ENCODE results near the gene IRX2. TPM values are rescaled to one million over a fixed set of nuclear protein-coding genes. Genes with fewer than 3 reads are reported as not detected.

IRX2 gene
- total RNA-seq = 100 to 1,000 TPM in 1 of 5 donors, 10 to 100 TPM in 2, 1 to 10 TPM in 1, not detected in 1; 7.0 to 143 (median 40.7) TPM
- polyA plus RNA-seq = 1 to 10 TPM; 7.0 to 8.6 (median 8.2) TPM
- long read RNA-seq, donor 1 = 0 reads
- long read RNA-seq, donor 2 = 0 reads
- long read RNA-seq, donor 3 = 0 reads
- long read RNA-seq, donor 4 = 0 reads
- long read RNA-seq, donor 5, partial matches to known transcripts = 0 of 1 reads
- long read RNA-seq, donor 5, other reads (novel, unspliced or antisense) = 0 of 1 reads
- long read RNA-seq, donor 6, partial matches to known transcripts = 13 of 17 reads
- long read RNA-seq, donor 6, other reads (novel, unspliced or antisense) = 0 of 17 reads
- long read RNA-seq, donor 7 = 0 reads
- long read RNA-seq, donor 8, partial matches to known transcripts = 0 of 5 reads
- long read RNA-seq, donor 8, other reads (novel, unspliced or antisense) = 0 of 5 reads
- long read RNA-seq, donor 9 = 0 reads
- long read RNA-seq, donor 10 = 0 reads

GRCh38 chr5:2751592-2752021 is at the start of gene IRX2:
IRX2 (minus strand) TSS chr5:2751677; CDS start chr5:2751413, 264 bp downstream.
- Histone ChIP-seq H3K4me3 (peak within 1 kb of the TSS; percentile 49 to 68 (median 58)), H3K36me3 (no peaks in the 10 kb centered on the region), H3K27me3 (peaks cover 35 to 98% (median 84%) of the 10 kb centered on the region in 3 donors), H3K4me1 (peaks cover 25 to 77% (median 53%) of the 10 kb centered on the region in 4 donors), H3K9me3 (no peaks in the 10 kb centered on the region), H3K27ac (peak within 1 kb of the TSS; percentile 85 to 93 (median 89))
- TF ChIP-seq POLR2A (IDR thresholded peaks at IDR 0.05) = no peak
- peak in 2 of 3 donors; percentile 56 to 78 for TF ChIP-seq POLR2AphosphoS5 (IDR thresholded peaks at IDR 0.05)
- TF ChIP-seq EP300 (IDR thresholded peaks at IDR 0.05) = no peak
- TF ChIP-seq CTCF (IDR thresholded peaks at IDR 0.05) = no peak
- intact Hi-C loops (cut with DNase I; ENCODE audit: low total_unique reads) = no loop called here
- 0 to 3% (median 2%) methylated on average over 10 to 40 of the region's 53 CpGs for WGBS, 5 donors
- peak; percentile 93 to 95 for DNase-seq

- WGBS, 5 donors = 61 to 78% (median 62%) methylated on average over 12 of the region's 12 CpGs
- no peak for DNase-seq
- intact Hi-C loops (cut with DNase I; ENCODE audit: low total_unique reads) = no loop called here
- Histone ChIP-seq H3K27ac (no peak overlapping the region), H3K9me3 (no peaks in the 10 kb centered on the region), H3K4me1 (peaks cover 0 to 21% (median 2%) of the 10 kb centered on the region in 4 donors), H3K36me3 (no peaks in the 10 kb centered on the region), H3K4me3 (no peak overlapping the region), H3K27me3 (no peaks in the 10 kb centered on the region)
- TF ChIP-seq POLR2A (IDR thresholded peaks at IDR 0.05) (no peak), EP300 (IDR thresholded peaks at IDR 0.05) (no peak), CTCF (IDR thresholded peaks at IDR 0.05) (no peak), POLR2AphosphoS5 (IDR thresholded peaks at IDR 0.05) (no peak)
Observed at GRCh38 chr5:2800035-2800434, 48.6 kb upstream of the IRX2 start.

- 52 to 66% (median 58%) methylated on average over 2 of the region's 2 CpGs for WGBS, 5 donors
- H3K27ac ChIP-seq = no peak overlapping the region
- intact Hi-C loops (cut with DNase I; ENCODE audit: low total_unique reads) = no loop called here
- no peak for DNase-seq
- H3K4me1 ChIP-seq = peaks cover 0 to 12% (median 2%) of the 10 kb centered on the region in 4 donors
- H3K4me3 ChIP-seq = no peak overlapping the region
- TF ChIP-seq EP300 (IDR thresholded peaks at IDR 0.05) (no peak), POLR2A (IDR thresholded peaks at IDR 0.05) (no peak), POLR2AphosphoS5 (IDR thresholded peaks at IDR 0.05) (no peak), CTCF (IDR thresholded peaks at IDR 0.05) (no peak)
- no peaks in the 10 kb centered on the region for H3K36me3 ChIP-seq
- no peaks in the 10 kb centered on the region for H3K27me3 ChIP-seq
- no peaks in the 10 kb centered on the region for H3K9me3 ChIP-seq
Observed at GRCh38 chr5:2797981-2798380, 46.5 kb upstream of the IRX2 start.

- H3K27me3 ChIP-seq = no peaks in the 10 kb centered on the region
- intact Hi-C loops (cut with DNase I; ENCODE audit: low total_unique reads) = no loop called here
- DNase-seq = peak in 1 of 2 donors; percentile 20
- WGBS, 5 donors = 46 to 59% (median 55%) methylated on average over 3 of the region's 3 CpGs
- no peak for TF ChIP-seq EP300 (IDR thresholded peaks at IDR 0.05)
- TF ChIP-seq POLR2AphosphoS5 (IDR thresholded peaks at IDR 0.05) = no peak
- no peak for TF ChIP-seq POLR2A (IDR thresholded peaks at IDR 0.05)
- no peak for TF ChIP-seq CTCF (IDR thresholded peaks at IDR 0.05)
- H3K4me3 ChIP-seq = no peak overlapping the region
- H3K27ac ChIP-seq = no peak overlapping the region
- no peaks in the 10 kb centered on the region for H3K36me3 ChIP-seq
- H3K4me1 ChIP-seq = peaks cover 0 to 7% (median 2%) of the 10 kb centered on the region in 4 donors
- no peaks in the 10 kb centered on the region for H3K9me3 ChIP-seq
Observed at GRCh38 chr5:2797160-2797559, 45.7 kb upstream of the IRX2 start.

All from stomach (tissue), 19 donors.